Measurements from ENCODE around the gene PAX7.

The PAX7 gene

DNA sequence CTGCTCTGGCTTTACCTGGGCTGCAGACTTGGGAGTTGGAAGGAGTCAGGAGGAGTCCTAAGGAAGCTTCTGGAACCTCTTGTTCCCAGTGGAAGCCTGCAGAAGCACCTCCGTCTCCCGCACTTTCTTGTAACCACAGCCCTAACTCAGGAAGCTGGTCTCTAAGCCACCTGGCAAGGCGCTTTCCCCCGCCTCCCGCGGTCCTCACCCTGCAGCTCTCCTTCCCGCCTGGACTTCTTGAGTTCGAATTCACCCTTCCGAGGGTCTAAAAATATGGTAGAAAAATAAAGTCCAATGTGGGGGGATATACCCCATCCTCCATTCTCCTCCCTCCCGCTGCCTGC, 15.1 kb downstream of the PAX7 start:
- no peak for DNase-seq (ENCODE audit: extremely low read depth, insufficient read length)
- H3K4me3 ChIP-seq (replicated peaks; ENCODE audit: low read depth, low read length): no peak overlapping the region
- peaks cover 3% of the 10 kb centered on the region for H3K27me3 ChIP-seq (replicated peaks; ENCODE audit: control insufficient read depth, insufficient read depth, low read length)
- TF ChIP-seq, protein P1, sequence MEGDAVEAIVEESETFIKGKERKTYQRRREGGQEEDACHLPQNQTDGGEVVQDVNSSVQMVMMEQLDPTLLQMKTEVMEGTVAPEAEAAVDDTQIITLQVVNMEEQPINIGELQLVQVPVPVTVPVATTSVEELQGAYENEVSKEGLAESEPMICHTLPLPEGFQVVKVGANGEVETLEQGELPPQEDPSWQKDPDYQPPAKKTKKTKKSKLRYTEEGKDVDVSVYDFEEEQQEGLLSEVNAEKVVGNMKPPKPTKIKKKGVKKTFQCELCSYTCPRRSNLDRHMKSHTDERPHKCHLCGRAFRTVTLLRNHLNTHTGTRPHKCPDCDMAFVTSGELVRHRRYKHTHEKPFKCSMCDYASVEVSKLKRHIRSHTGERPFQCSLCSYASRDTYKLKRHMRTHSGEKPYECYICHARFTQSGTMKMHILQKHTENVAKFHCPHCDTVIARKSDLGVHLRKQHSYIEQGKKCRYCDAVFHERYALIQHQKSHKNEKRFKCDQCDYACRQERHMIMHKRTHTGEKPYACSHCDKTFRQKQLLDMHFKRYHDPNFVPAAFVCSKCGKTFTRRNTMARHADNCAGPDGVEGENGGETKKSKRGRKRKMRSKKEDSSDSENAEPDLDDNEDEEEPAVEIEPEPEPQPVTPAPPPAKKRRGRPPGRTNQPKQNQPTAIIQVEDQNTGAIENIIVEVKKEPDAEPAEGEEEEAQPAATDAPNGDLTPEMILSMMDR (IDR thresholded peaks at IDR 0.05; ENCODE audit: insufficient read depth, low read length, poor library complexity, severe bottlenecking): no peak
- no peaks in the 10 kb centered on the region for H3K36me3 ChIP-seq (ENCODE audit: control insufficient read depth, insufficient read depth, low read length)

DNA sequence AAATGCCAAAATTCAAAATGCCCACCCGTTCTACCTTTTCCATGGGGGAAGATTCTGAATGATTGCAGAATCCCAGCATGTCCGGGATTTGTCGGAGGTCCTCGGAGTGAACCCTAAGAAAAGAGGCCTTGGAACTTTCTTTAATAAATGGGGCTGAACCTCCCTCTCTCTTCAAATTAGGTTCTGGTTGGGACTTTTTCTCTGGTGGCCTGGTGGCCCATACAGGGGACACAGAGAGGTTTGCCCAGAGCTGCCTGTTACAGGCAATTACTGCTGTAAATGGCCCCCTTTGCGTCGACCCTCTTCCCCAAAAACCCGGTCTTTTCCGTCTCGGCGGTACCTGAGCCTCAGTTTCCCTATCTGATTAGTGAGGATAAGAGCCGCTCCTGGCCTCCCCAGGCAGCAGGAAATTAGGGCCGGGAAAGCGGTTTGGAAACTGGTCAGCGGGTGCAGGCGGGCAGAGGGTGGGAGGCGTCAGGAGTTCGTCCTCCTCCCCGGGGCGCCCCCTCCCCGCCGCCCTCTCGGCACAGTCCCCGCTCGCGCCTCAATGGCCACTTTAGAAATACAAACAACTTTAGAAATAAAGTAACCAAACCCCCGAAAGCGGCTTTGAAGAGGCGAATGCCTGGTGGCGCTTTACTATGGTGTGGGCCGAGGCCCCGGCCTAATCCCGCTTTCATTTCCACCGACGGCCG, 15.6 kb downstream of the PAX7 start:
- TF ChIP-seq, protein P1 (IDR thresholded peaks at IDR 0.05; ENCODE audit: insufficient read depth, low read length, poor library complexity, severe bottlenecking): no peak
- Histone ChIP-seq H3K27me3 (replicated peaks; ENCODE audit: control insufficient read depth, insufficient read depth, low read length) (peaks cover 3% of the 10 kb centered on the region), H3K36me3 (ENCODE audit: control insufficient read depth, insufficient read depth, low read length) (no peaks in the 10 kb centered on the region), H3K4me3 (replicated peaks; ENCODE audit: low read depth, low read length) (no peak overlapping the region)
- no peak for DNase-seq (ENCODE audit: extremely low read depth, insufficient read length)

DNA sequence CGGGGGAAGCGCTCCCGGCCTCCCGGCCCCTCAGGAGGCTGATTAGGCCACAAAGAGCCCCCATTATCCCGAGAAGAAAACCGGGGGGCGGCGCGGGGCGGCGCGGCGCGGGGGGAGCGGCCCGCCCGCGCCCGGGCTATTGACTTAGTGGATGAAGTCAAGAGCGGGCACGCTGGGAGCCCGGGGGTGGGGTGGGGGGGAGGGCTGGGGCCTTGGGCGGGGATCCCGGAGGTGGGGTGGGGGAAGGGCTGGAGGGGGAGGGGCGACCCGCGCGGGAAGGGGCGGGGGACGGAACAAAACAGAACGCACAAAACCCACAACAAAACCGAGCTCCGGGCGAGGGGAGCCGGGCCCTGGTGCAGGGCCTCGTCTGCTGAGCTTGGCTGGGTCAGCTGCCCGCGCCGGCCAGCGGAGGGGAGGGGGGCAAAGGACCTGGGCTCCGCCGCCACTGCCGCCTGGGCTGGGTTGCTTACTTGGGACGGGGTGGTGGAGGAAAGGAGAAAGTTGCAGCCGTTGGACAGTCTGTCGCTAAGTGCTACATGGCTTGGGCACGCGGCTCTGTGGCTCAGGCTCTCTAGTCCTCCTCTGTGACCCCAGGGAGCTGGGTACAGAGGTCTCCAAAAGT, 16.3 kb downstream of the PAX7 start:
- Histone ChIP-seq H3K4me3 (replicated peaks; ENCODE audit: low read depth, low read length) (no peak overlapping the region), H3K27me3 (replicated peaks; ENCODE audit: control insufficient read depth, insufficient read depth, low read length) (peaks cover 4% of the 10 kb centered on the region), H3K36me3 (ENCODE audit: control insufficient read depth, insufficient read depth, low read length) (no peaks in the 10 kb centered on the region)
- DNase-seq (ENCODE audit: extremely low read depth, insufficient read length): no peak
- TF ChIP-seq, protein P1 (IDR thresholded peaks at IDR 0.05; ENCODE audit: insufficient read depth, low read length, poor library complexity, severe bottlenecking): no peak

DNA sequence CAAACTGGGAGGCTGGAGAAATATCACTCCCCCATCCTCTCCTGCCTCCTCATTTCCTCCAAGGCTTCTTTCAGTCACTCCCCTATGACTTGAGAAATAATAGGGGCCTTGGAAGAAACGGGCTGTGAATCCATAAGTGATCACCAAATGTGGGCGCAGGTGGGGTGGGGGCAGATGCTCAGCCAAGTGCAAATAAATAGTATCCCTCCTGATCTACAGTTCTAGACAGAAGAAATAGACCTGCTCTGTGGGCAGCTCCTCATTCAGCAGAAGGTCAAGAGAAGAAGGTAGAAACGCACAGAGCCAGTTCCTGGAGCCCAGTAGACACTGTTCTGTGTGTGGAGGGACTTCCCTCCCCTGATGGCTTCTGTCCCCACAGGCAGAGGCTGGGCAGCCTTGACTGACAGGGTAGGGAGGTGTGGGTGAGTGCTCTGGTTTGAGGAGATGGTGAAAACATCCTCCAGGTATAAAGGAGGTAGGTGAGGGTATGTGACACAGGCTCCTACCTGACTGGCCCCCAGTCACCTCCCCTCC, 17.1 kb downstream of the PAX7 start:
- DNase-seq (ENCODE audit: extremely low read depth, insufficient read length): no peak
- TF ChIP-seq, protein P1 (IDR thresholded peaks at IDR 0.05; ENCODE audit: insufficient read depth, low read length, poor library complexity, severe bottlenecking): no peak
- Histone ChIP-seq H3K36me3 (ENCODE audit: control insufficient read depth, insufficient read depth, low read length) (no peaks in the 10 kb centered on the region), H3K4me3 (replicated peaks; ENCODE audit: low read depth, low read length) (no peak overlapping the region), H3K27me3 (replicated peaks; ENCODE audit: control insufficient read depth, insufficient read depth, low read length) (peaks cover 4% of the 10 kb centered on the region)

DNA sequence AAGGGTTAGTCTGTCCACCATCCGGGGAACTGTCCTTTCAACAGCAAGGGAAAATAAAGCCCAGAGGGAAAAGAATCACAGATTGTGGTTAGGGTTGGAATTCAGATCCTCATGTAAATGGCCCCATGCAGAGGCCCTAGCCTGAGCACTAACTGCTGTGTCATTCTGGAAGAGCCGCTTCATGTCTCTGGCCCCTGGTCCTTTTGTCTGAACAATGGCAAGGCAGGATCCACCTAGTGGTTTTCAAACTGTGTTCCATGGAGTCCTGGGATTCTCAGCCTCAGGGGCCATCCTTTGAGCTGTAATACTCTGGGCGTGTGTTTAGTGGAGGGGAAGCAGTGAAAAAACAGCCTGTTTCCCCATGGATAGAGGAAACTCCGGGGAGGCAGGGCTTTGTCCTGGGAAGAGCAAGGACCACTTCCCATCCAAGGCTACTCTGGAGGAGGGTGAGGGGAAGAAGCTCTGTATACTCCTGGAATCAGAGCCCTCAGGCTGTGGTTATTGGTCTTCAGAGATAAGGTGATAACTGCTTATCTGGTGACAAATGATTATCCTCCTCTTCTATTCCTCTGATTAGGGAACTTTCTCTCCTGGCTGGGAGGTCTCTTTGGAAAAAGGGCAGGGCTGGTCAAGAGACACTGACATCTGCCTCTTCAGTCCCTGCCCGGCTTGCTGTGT, 19.2 kb downstream of the PAX7 start:
- Histone ChIP-seq H3K27me3 (replicated peaks; ENCODE audit: control insufficient read depth, insufficient read depth, low read length) (peaks cover 6% of the 10 kb centered on the region), H3K36me3 (ENCODE audit: control insufficient read depth, insufficient read depth, low read length) (no peaks in the 10 kb centered on the region), H3K4me3 (replicated peaks; ENCODE audit: low read depth, low read length) (no peak overlapping the region)
- TF ChIP-seq, protein P1 (IDR thresholded peaks at IDR 0.05; ENCODE audit: insufficient read depth, low read length, poor library complexity, severe bottlenecking): no peak
- no peak for DNase-seq (ENCODE audit: extremely low read depth, insufficient read length)

Measured in GM06990 (cell line).